Measurements from ENCODE around the gene C6orf89. TPM values are rescaled to one million over a fixed set of nuclear protein-coding genes. Genes with fewer than 3 reads are reported as not detected.

The C6orf89 gene
- total RNA-seq, 1 experiment from 2014 or later: 47.6 TPM

DNA sequence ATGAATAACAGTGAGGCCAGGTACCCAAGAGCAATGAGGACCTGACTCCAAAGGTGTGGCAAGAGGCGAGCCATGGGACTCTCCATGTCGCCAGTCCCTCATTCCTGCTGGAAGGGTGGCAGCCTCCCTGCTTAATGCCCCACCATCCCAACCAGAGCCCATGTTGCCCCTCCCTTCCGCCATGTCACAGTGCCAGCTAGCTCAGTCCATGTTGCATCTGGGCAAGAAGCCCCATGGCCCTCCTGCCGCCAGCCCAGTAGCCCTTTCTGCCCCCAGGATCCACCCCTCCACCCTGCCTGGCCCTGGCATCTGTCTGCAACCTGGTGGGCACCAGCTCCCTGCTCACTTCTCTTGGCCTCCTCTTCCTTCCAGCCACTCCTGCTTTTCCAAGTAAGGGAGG lies 40.5 kb upstream of the C6orf89 start:
- Histone ChIP-seq H3K27ac (no peak overlapping the region), H3K4me1 (replicated peaks) (peaks cover 2% of the 10 kb centered on the region), H3K4me3 (no peak overlapping the region), H3K36me3 (peaks cover under 1% of the 10 kb centered on the region; the same call in 1 of the 2 replicates), H3K9me3 (replicated peaks) (no peaks in the 10 kb centered on the region; the same call in 1 of the 2 replicates), H3K27me3 (replicated peaks) (peaks cover 1% of the 10 kb centered on the region; the same call in 1 of the 2 replicates)
- DNase-seq (ENCODE audit: low read depth in 1 of 2, low spot score in 2 of 2): no peak

DNA sequence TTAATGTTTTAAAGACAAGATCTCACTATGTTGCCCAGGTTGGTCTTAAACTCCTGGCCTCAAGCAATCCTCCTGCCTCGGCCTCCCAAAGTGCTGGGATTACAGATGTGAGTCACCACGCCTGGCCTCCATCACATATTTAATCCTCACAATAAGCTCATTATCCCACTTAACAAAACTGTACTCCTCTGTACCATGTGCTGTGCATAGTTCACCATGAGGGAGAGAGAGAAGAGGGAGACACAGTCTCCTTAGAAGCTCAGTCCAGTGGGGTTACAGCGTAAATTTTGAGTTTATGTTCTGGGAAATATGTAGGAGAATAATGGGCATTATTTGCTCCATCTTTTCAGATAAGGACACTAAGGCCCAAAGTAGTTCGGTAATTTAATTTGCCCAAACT lies 38.6 kb upstream of the C6orf89 start:
- peaks cover 10% of the 10 kb centered on the region; the same call in 1 of the 2 replicates for H3K36me3 ChIP-seq
- no peak overlapping the region for H3K27ac ChIP-seq
- no peaks in the 10 kb centered on the region for H3K4me1 ChIP-seq (replicated peaks)
- DNase-seq (ENCODE audit: low read depth in 1 of 2, low spot score in 2 of 2): no peak
- no peak overlapping the region for H3K4me3 ChIP-seq
- no peaks in the 10 kb centered on the region for H3K27me3 ChIP-seq (replicated peaks)
- peaks cover 7% of the 10 kb centered on the region; the same call in 1 of the 2 replicates for H3K9me3 ChIP-seq (replicated peaks)

DNA sequence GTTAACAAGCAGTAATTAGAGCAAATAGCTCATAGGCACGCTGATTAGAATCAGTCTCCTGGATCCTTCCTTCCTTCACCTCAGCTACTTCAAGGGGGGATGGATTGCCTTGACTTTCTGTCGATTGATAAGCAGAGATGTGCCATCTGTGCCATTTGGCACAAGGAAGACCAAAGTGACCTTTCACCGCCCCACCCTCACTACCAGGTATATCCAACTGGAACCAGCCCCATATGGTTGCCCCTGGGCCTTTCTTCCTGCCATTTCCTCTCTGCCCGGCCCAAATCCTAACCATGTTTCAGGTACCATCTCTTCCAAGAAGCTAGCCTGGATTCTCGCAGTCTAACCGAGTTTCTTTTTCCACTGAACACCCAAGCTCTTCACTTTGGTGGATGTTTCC lies 37.8 kb upstream of the C6orf89 start:
- H3K36me3 ChIP-seq: peaks cover 18% of the 10 kb centered on the region
- peaks cover 5% of the 10 kb centered on the region for H3K4me1 ChIP-seq (replicated peaks)
- H3K4me3 ChIP-seq: no peak overlapping the region
- H3K27ac ChIP-seq: no peak overlapping the region
- H3K27me3 ChIP-seq (replicated peaks): no peaks in the 10 kb centered on the region
- no peak for DNase-seq (ENCODE audit: low read depth in 1 of 2, low spot score in 2 of 2)
- H3K9me3 ChIP-seq (replicated peaks): peaks cover 7% of the 10 kb centered on the region; the same call in 1 of the 2 replicates

DNA sequence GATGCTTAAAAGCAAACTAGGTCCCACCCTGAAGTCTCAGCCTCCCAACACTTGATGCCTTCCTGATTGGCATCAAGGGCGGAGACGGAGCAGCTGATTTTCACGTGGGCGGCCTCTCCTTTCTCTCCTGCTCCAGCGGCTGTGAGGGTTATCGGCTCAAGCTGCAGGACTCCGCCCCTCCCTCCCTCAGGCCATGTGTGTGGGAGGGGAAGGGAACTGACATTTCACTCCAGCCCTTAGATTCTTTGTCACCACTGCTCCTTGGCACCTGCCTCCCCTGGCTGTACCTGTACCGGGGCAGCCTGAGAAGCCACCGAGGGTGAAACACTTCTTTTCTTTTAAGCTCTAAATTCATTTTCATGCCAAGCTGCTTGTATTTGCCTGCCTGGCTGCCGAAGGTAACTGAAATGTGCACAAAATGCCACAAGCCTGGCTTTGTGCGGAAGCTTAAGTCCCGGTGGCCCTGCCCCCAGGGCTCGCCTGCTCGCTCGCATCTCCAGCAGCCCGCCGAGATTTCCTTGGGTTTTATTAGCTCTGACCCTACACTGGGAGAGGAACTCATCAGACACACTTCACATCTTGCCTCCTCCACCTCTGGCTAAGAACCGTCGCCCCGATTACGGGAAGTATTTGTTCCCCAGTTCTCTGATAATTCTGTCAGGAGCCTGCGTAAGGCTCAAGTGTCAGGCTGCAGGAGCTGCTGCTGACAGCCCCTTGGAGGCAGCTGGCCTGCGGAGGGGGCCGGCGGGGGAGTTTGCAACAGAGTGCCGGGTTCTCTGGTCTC lies 36.9 kb upstream of the C6orf89 start:
- H3K9me3 ChIP-seq (replicated peaks): peaks cover 7% of the 10 kb centered on the region; the same call in 1 of the 2 replicates
- DNase-seq (ENCODE audit: low read depth in 1 of 2, low spot score in 2 of 2): no peak
- H3K27ac ChIP-seq: no peak overlapping the region
- peaks cover 13% of the 10 kb centered on the region for H3K4me1 ChIP-seq (replicated peaks)
- no peak overlapping the region for H3K4me3 ChIP-seq
- peaks cover 26% of the 10 kb centered on the region for H3K36me3 ChIP-seq
- no peaks in the 10 kb centered on the region for H3K27me3 ChIP-seq (replicated peaks)

DNA sequence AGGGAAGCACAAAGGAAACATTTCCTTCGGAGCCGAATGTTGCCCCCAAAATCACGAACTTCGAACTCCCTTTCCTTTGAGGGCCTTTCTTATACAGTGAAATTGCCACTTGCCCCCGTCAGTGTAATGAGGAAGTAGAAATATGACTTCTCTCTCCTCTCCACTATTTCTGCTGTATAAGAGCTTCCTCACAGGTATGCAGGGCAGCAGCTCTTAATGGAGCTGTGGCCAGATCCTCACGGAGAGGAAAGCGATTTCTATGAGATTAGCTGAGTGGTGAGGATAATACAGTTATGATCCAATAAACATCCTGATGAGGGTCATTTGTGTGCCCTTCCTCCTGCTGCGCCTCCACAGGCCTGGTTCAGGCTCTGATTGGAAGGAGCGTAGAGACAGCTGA lies 35.7 kb upstream of the C6orf89 start:
- Histone ChIP-seq H3K36me3 (peaks cover 38% of the 10 kb centered on the region), H3K27ac (no peak overlapping the region), H3K27me3 (replicated peaks) (no peaks in the 10 kb centered on the region), H3K4me3 (no peak overlapping the region), H3K9me3 (replicated peaks) (peaks cover 7% of the 10 kb centered on the region; the same call in 1 of the 2 replicates), H3K4me1 (replicated peaks) (peaks cover 13% of the 10 kb centered on the region)
- no peak for DNase-seq (ENCODE audit: low read depth in 1 of 2, low spot score in 2 of 2)

DNA sequence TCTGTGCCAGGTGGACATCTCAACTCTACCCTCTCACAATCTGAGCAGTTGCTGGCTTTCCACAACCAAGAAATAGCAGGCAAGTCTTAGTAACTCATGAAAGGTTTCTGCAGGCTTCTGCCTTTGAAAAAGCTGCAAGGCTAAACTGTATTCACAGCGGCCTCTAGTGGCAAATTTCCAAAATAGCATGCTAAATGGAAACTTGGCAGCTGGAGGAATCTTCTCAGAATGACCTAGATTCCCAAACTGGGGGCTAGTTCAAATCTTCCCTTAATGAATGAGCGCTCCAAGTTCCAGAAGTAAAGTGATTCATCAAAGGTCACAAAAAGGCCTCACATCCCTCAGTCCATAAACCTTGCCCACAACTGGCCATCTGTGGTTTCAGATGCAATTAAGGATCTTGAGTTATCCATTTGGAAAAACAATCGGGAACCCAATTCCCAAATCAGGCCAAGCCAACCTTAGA lies 34.6 kb upstream of the C6orf89 start:
- Histone ChIP-seq H3K4me1 (replicated peaks) (peaks cover 13% of the 10 kb centered on the region), H3K36me3 (peaks cover 50% of the 10 kb centered on the region), H3K4me3 (no peak overlapping the region), H3K27me3 (replicated peaks) (no peaks in the 10 kb centered on the region), H3K27ac (no peak overlapping the region), H3K9me3 (replicated peaks) (peaks cover 7% of the 10 kb centered on the region; the same call in 1 of the 2 replicates)
- DNase-seq (ENCODE audit: low read depth in 1 of 2, low spot score in 2 of 2): peak in 1 of 2 experiments; percentile 36

DNA sequence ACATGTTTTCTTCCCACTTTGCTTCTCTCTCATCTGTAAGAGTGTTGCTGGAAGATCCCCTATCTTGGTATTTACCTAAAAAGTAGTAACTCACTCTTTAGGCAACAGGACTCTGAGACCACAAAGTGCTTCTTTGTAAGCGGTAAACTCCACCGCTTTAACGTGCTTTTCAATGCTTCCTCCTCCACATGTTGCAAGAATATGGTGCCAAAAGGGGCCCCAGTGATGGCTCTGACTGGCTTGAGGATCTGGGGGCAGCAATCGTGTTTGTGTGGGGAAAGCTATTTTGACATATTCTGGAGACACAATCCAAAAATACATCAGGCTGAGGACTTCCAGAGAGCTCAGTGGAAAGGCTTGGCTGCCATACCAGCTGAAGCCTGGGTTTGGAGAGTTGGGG lies 34.1 kb upstream of the C6orf89 start:
- Histone ChIP-seq H3K27me3 (replicated peaks) (no peaks in the 10 kb centered on the region), H3K9me3 (replicated peaks) (peaks cover 7% of the 10 kb centered on the region; the same call in 1 of the 2 replicates), H3K27ac (no peak overlapping the region), H3K4me1 (replicated peaks) (peaks cover 13% of the 10 kb centered on the region), H3K4me3 (no peak overlapping the region), H3K36me3 (peaks cover 54% of the 10 kb centered on the region)
- no peak for DNase-seq (ENCODE audit: low read depth in 1 of 2, low spot score in 2 of 2)

DNA sequence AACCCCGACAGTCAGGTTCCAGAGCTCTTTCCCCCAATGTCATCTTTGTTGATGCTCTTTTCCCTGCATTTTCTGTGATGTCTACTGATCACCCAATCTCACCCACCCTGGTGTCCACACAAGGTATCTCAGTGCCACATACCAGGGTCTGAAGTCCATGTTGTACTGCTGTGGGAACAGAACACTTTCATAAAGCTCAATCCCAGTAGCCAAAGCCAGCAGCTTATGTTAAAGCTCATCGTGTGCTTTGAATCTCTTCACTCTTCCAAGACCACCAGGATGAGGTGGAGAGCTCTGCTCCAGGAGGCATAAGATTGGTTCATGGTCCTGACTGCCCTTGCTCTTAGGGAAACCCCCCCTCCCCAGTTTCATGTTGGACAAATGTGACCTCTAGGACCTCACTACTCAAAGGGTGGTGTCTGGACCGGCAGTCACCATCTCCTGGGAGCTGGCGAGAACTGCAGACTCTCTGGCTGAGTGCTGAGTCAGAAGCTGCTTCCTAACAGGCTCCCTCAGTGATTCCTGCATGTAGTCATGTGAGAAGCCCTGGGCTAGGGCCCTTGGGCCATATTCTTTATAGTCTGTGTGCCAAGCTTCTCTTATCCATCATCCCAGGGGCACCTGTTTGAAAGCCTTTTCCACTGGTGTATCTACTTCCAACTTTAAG lies 33.1 kb upstream of the C6orf89 start:
- no peak for DNase-seq (ENCODE audit: low read depth in 1 of 2, low spot score in 2 of 2)
- Histone ChIP-seq H3K27me3 (replicated peaks) (no peaks in the 10 kb centered on the region), H3K27ac (peak overlapping the region; percentile 9), H3K9me3 (replicated peaks) (peaks cover 7% of the 10 kb centered on the region; the same call in 1 of the 2 replicates), H3K36me3 (peaks cover 63% of the 10 kb centered on the region), H3K4me1 (replicated peaks) (peaks cover 13% of the 10 kb centered on the region), H3K4me3 (no peak overlapping the region)

DNA sequence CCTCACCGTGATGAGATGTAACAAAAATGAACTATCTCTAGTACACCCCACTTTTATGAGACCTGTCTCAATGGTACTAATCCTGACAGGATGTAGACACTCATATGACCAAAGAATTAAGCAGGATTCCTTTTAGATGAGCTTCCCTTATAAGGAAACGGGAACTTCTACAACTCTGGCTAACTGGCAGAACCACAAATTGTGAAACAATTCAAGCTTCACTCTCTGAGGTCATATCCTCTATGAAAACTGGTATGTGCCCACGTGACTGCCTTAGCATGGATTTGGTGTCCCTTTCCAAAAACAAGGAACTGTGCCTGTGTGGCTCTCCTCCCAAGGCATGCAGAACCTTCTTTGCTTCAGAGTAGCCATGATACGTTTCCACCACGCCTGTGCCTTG lies 32.4 kb upstream of the C6orf89 start:
- H3K4me3 ChIP-seq: no peak overlapping the region
- DNase-seq (ENCODE audit: low read depth in 1 of 2, low spot score in 2 of 2): no peak
- H3K9me3 ChIP-seq (replicated peaks): peaks cover 7% of the 10 kb centered on the region; the same call in 1 of the 2 replicates
- H3K27ac ChIP-seq: peak overlapping the region; percentile 9
- peaks cover 64% of the 10 kb centered on the region for H3K36me3 ChIP-seq
- peaks cover 13% of the 10 kb centered on the region for H3K4me1 ChIP-seq (replicated peaks)
- H3K27me3 ChIP-seq (replicated peaks): no peaks in the 10 kb centered on the region

DNA sequence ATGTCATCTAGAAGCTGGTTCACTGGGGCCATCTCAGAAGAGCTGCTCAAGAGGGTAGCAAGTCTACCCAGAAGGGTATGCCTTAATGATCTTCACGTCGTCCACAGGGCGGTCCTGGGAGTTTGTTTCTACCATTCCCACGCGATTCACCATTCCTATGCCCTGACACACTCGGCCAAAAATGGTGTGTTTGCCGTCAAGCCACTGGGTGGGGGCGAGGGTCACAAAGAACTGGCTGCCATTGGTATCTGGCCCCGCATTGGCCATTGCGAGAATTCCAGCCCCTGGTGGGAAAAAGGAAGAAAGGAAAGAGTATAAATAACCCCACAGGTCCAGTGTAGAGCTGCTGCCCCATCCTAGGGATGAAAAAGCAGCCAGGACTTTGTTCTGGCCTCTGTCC lies 30.0 kb upstream of the C6orf89 start:
- peaks cover 3% of the 10 kb centered on the region; the same call in 1 of the 2 replicates for H3K9me3 ChIP-seq (replicated peaks)
- no peak overlapping the region for H3K27ac ChIP-seq
- H3K4me3 ChIP-seq: no peak overlapping the region
- DNase-seq (ENCODE audit: low read depth in 1 of 2, low spot score in 2 of 2): no peak
- no peaks in the 10 kb centered on the region for H3K27me3 ChIP-seq (replicated peaks)
- peaks cover 13% of the 10 kb centered on the region for H3K4me1 ChIP-seq (replicated peaks)
- peaks cover 58% of the 10 kb centered on the region for H3K36me3 ChIP-seq

DNA sequence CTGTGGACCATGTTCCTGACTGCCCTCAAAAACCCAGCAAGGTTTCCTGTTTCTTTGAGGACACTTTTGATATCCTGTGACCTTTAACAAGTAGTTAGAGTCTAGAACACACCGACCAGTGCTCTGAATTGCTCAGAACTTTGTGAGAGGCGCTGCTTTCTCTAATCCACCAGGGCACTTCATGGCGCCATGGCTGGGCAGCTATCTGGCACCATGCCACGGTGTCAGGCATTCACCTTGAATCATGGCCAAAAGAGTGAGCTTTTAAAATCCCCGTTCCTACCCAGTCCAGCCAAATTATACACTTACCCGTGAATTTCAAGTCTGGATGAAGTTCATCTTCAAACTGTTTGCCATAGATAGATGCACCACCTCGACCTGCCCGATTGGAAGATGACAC lies 29.5 kb upstream of the C6orf89 start:
- no peak overlapping the region for H3K27ac ChIP-seq
- no peak for DNase-seq (ENCODE audit: low read depth in 1 of 2, low spot score in 2 of 2)
- H3K4me3 ChIP-seq: no peak overlapping the region
- H3K4me1 ChIP-seq (replicated peaks): peaks cover 13% of the 10 kb centered on the region
- no peaks in the 10 kb centered on the region; the same call in 1 of the 2 replicates for H3K9me3 ChIP-seq (replicated peaks)
- no peaks in the 10 kb centered on the region for H3K27me3 ChIP-seq (replicated peaks)
- H3K36me3 ChIP-seq: peaks cover 59% of the 10 kb centered on the region

DNA sequence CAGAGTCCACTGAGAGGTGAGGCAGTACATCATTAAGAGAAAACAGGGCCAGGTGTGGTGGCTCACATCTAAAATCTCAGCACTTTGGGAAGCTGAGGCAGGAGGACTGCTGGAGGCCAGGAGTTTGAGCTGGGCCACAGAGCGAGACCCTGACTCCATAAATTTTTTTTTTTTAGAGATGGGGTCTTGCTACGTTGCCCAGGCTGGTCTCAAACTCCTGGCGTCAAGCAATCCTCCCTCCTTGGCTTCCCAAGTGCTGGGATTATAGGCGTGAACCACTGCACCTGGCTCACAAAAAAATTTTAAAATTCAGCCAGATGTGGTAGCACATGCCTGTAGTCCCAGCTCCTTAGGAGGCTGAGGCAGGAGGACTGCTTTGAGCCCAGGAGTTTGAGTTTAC lies 28.4 kb upstream of the C6orf89 start:
- Histone ChIP-seq H3K4me3 (no peak overlapping the region), H3K9me3 (replicated peaks) (no peaks in the 10 kb centered on the region), H3K36me3 (peaks cover 59% of the 10 kb centered on the region), H3K27ac (no peak overlapping the region), H3K4me1 (replicated peaks) (peaks cover 13% of the 10 kb centered on the region), H3K27me3 (replicated peaks) (no peaks in the 10 kb centered on the region)
- no peak for DNase-seq (ENCODE audit: low read depth in 1 of 2, low spot score in 2 of 2)

DNA sequence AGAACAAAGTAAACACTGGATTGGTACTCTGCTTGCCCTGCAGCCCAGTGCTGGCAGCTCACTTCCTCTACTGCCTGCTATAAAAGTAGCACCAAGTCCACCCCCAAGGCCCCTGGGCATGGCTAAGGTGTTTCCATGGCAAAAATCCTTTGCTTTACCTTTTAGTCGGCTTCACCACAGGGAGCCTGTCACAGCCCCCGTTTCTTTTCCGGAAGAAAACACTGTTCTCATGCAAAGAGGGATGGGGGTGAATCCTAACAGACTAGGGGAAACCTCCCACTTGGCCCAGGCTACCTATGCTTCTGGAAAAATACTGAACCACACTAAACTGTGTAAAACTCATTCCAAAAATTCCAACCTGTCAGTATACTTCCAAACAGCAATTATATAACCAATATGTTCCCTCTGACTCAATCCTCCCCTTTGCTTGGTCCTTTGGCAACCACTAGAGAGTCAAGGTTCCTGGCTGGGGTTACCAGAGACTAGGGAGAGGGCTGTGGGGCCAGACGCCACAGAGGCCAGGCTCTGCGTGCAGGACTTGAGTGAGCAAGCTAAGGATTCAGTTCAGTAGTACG lies 27.3 kb upstream of the C6orf89 start:
- Histone ChIP-seq H3K36me3 (peaks cover 59% of the 10 kb centered on the region), H3K27ac (no peak overlapping the region)

DNA sequence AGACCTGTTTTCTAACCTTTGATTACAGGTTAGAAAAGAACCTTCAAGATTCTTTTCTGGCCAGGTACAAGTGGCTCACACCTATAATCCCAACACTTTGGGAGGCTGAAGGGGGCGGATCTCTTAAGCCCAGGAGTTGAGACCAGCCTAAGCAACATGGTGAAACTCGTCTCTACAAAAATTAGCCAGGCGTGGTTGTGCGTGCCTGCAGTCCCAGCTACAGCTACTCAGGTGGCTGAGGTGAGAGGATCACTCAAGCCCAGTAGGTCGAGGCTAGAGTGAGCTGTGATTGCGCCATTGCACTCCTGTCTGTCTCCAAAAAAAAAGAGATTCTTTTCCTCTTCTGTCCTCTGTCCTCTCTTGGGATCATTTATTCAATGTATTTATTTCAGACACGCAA lies 25.6 kb upstream of the C6orf89 start:
- Histone ChIP-seq H3K27me3 (replicated peaks) (no peaks in the 10 kb centered on the region), H3K4me1 (replicated peaks) (no peaks in the 10 kb centered on the region), H3K27ac (no peak overlapping the region), H3K36me3 (peaks cover 54% of the 10 kb centered on the region), H3K4me3 (no peak overlapping the region), H3K9me3 (replicated peaks) (no peaks in the 10 kb centered on the region)
- peak in 1 of 2 experiments; percentile 10 for DNase-seq (ENCODE audit: low read depth in 1 of 2, low spot score in 2 of 2)

More for the DNA sequence above, 27.3 kb upstream of the C6orf89 start:
- H3K27me3 ChIP-seq (replicated peaks): no peaks in the 10 kb centered on the region
- DNase-seq (ENCODE audit: low read depth in 1 of 2, low spot score in 2 of 2): no peak
- H3K4me3 ChIP-seq: no peak overlapping the region
- H3K9me3 ChIP-seq (replicated peaks): no peaks in the 10 kb centered on the region
- peaks cover 3% of the 10 kb centered on the region for H3K4me1 ChIP-seq (replicated peaks)

Data from SJSA1 (cell line).